IMR-90 (cell line): Measurements from ENCODE around the gene WNT8B. TPM values are rescaled to one million over a fixed set of nuclear protein-coding genes. Genes with fewer than 3 reads are reported as not detected.

ENCODE experiments used
- ATAC-seq: fragments of 200-7000 bp; cut with Tn5 transposase; 2 replicates; pipeline ENCODE4 v1.9.1; 2020; ENCODE audit warnings: low read depth, mild to moderate bottlenecking, moderate library complexity
- BruUV-seq: library from RNA; stranded (reverse); fragments of 400-500 nt; replicated peaks from 2 replicates; lab custom pipeline; 2021; lab: Mats Ljungman, UMichigan
- CTCF ChIA-PET: fragments of 300-600 bp; formaldehyde crosslinking; extraction: SDS; loops from one replicate; lab custom pipeline; 2021; ENCODE audit warnings: antibody characterized with exemption; lab: Yijun Ruan, JAX
- POLR2A ChIA-PET: fragments of 300-600 bp; sonication (Branson Sonifier 250); formaldehyde crosslinking; loops from one replicate; lab custom pipeline; 2022; ENCODE audit warnings: antibody characterized with exemption; ENCODE audit not compliant: unreplicated experiment; lab: Charles Lee
- DNase-seq: peaks from one replicate; pipeline ENCODE4 v3.0.0; 2013
- H2AFZ ChIP-seq: replicated peaks from 2 replicates; pipeline ENCODE3; 2013; ENCODE audit warnings: low read length, mild to moderate bottlenecking; ENCODE audit not compliant: poor library complexity
- H2AK5ac ChIP-seq: 2 replicates; pipeline ENCODE4 v1.6.1; 2013; ENCODE audit warnings: low read depth, low read length, inconsistent platforms
- H2AK9ac ChIP-seq: replicated peaks from 2 replicates; pipeline ENCODE3; 2013; ENCODE audit warnings: mild to moderate bottlenecking, low read depth, low read length, moderate library complexity; ENCODE audit not compliant: poor library complexity
- H2BK120ac ChIP-seq: 2 replicates; pipeline ENCODE4 v1.6.1; 2013; ENCODE audit warnings: low read depth, low read length, inconsistent platforms
- H2BK15ac ChIP-seq: 3 replicates; pipeline ENCODE4 v1.6.1; 2013; ENCODE audit warnings: low read depth, low read length, inconsistent platforms
- H2BK20ac ChIP-seq: 2 replicates; pipeline ENCODE4 v1.6.1; 2013; ENCODE audit warnings: low read depth, mild to moderate bottlenecking, inconsistent platforms, low read length, moderate library complexity
- H2BK5ac ChIP-seq: 2 replicates; pipeline ENCODE4 v1.6.1; 2013; ENCODE audit warnings: mild to moderate bottlenecking, low read depth, low read length, inconsistent platforms; ENCODE audit not compliant: poor library complexity, severe bottlenecking
- H3K14ac ChIP-seq: replicated peaks from 2 replicates; pipeline ENCODE4 v1.6.1; 2013; ENCODE audit warnings: low read depth, low read length, inconsistent platforms
- H3K18ac ChIP-seq: 2 replicates; pipeline ENCODE4 v1.6.1; 2013; ENCODE audit warnings: low read depth, low read length, control low read depth
- H3K23ac ChIP-seq: 2 replicates; pipeline ENCODE4 v1.6.1; 2013; ENCODE audit warnings: low read depth, low read length, inconsistent platforms
- H3K27ac ChIP-seq: 2 replicates; pipeline ENCODE4 v1.5.1; 2013; ENCODE audit warnings: mild to moderate bottlenecking, control low read depth, low read length; ENCODE audit not compliant: insufficient read depth
- H3K27me3 ChIP-seq: 2 replicates; pipeline ENCODE4 v1.6.1; 2013; ENCODE audit warnings: low read length; ENCODE audit not compliant: control insufficient read depth, insufficient read depth
- H3K36me3 ChIP-seq: 2 replicates; pipeline ENCODE4 v1.6.1; 2013; ENCODE audit warnings: low read length, mixed read lengths; ENCODE audit not compliant: control insufficient read depth, insufficient read depth
- H3K4ac ChIP-seq: 2 replicates; pipeline ENCODE4 v1.6.1; 2013; ENCODE audit warnings: low read depth, low read length, inconsistent platforms
- H3K4me1 ChIP-seq: 2 replicates; pipeline ENCODE4 v1.6.1; 2013; ENCODE audit warnings: low read length, mixed read lengths; ENCODE audit not compliant: control insufficient read depth, insufficient read depth
- H3K4me2 ChIP-seq: 2 replicates; pipeline ENCODE4 v1.6.1; 2013; ENCODE audit warnings: low read depth, mild to moderate bottlenecking, control low read depth, low read length, moderate library complexity
- H3K4me3 ChIP-seq: 2 replicates; pipeline ENCODE4 v1.5.1; 2013; ENCODE audit warnings: low read depth, mild to moderate bottlenecking, control low read depth, low read length, moderate library complexity; ENCODE audit not compliant: insufficient read depth
- H3K56ac ChIP-seq: 2 replicates; pipeline ENCODE4 v1.6.1; 2013; ENCODE audit warnings: low read length, inconsistent platforms; ENCODE audit not compliant: insufficient read depth; ENCODE audit errors: extremely low read depth
- H3K79me1 ChIP-seq, 2 experiments: 2 replicates each; pipeline ENCODE4 v1.6.1; 2013; ENCODE audit warnings: low read length in 2 of 2, inconsistent platforms in 1 of 2, low read depth in 1 of 2
- H3K9ac ChIP-seq: 2 replicates; pipeline ENCODE4 v1.6.1; 2013; ENCODE audit warnings: low read depth, low read length, control low read depth
- H3K9me1 ChIP-seq: 2 replicates; pipeline ENCODE4 v1.6.1; 2013; ENCODE audit warnings: low read length, inconsistent platforms; ENCODE audit not compliant: insufficient read depth
- H3K9me3 ChIP-seq: 2 replicates; pipeline ENCODE4 v1.6.1; 2013; ENCODE audit warnings: low read length; ENCODE audit not compliant: control insufficient read depth, insufficient read depth
- H4K20me1 ChIP-seq: 2 replicates; pipeline ENCODE4 v1.6.1; 2013; ENCODE audit warnings: low read length, inconsistent platforms; ENCODE audit not compliant: insufficient read depth
- H4K5ac ChIP-seq: 2 replicates; pipeline ENCODE4 v1.6.1; 2013; ENCODE audit warnings: mild to moderate bottlenecking, low read depth, low read length, control low read depth
- H4K8ac ChIP-seq, 2 experiments: 2 replicates each; pipeline ENCODE4 v1.6.1; 2013; ENCODE audit warnings: low read depth in 2 of 2, low read length in 2 of 2, control low read depth in 1 of 2, inconsistent platforms in 1 of 2
- H4K91ac ChIP-seq: 2 replicates; pipeline ENCODE4 v1.6.1; 2013; ENCODE audit warnings: low read depth, low read length, inconsistent platforms; ENCODE audit not compliant: insufficient read depth
- CTCF ChIP-seq: conservative IDR thresholded peaks from 2 replicates; pipeline ENCODE4 v1.5.1; 2012; ENCODE audit warnings: mild to moderate bottlenecking, low read depth, low read length, improper control_type of control experiment
- FOS ChIP-seq: fragments of 150-350 bp; IDR thresholded peaks from 2 replicates; pipeline ENCODE4 v1.6.1; 2016; ENCODE audit warnings: low read depth, low read length
- MXI1 ChIP-seq: IDR thresholded peaks from 2 replicates; pipeline ENCODE4 v1.6.1; 2012; ENCODE audit warnings: low read depth, mild to moderate bottlenecking, low read length, moderate library complexity, borderline replicate concordance
- NFE2L2 ChIP-seq: fragments of 150-350 bp; IDR thresholded peaks from 2 replicates; pipeline ENCODE4 v1.6.1; 2016; ENCODE audit warnings: low read depth, mild to moderate bottlenecking, low read length
- POLR2A ChIP-seq: IDR thresholded peaks from 2 replicates; pipeline ENCODE4 v1.6.1; 2012; ENCODE audit warnings: mild to moderate bottlenecking, low read depth, low read length
- RAD21 ChIP-seq: IDR thresholded peaks from 2 replicates; pipeline ENCODE4 v1.6.1; 2012; ENCODE audit warnings: low read length, improper control_type of control experiment
- WGBS, 2 experiments: methylation state at CpG; one replicate each; pipeline versions ENCODE4 v1.1.5 to v1.1.7; 2013; ENCODE audit warnings: missing lambda C conversion rate in 2 of 2; ENCODE audit not compliant: insufficient read length in 1 of 2; ENCODE audit errors: extremely low coverage in 2 of 2; 5-methylcytosine and 5-hydroxymethylcytosine counted together
- dilution Hi-C: fragments of 300-500 bp; cut with HindIII; formaldehyde crosslinking; loops from one replicate; pipeline ENCODE4 v1.14.3; 2018; ENCODE audit warnings: low sequenced_read_pairs; ENCODE audit not compliant: unreplicated experiment
- in situ Hi-C: fragments of 300-500 bp; cut with MboI; formaldehyde crosslinking; loops from 3 replicates; pipeline ENCODE4 v1.14.3; 2019; ENCODE audit warnings: low sequenced_read_pairs, inconsistent platforms, mixed read lengths
- intact Hi-C: fragments of 100-400 bp; cut with micrococcal nuclease; formaldehyde crosslinking; loops from 2 replicates; pipeline ENCODE4 v1.10.0; 2022
- polyA plus RNA-seq, 3 experiments: library from polyadenylated mRNA; depleted of rRNA; stranded (reverse); fragments of >200 nt; gene quantifications; 2 replicates each; pipeline ENCODE4 v1.2.3, GENCODE V29; 2012; ENCODE audit warnings: low replicate concordance in 1 of 3
- total RNA-seq: library from RNA; depleted of rRNA; stranded (reverse); fragments of >200 nt; gene quantifications from 2 replicates; pipeline ENCODE4 v1.2.3, GENCODE V29; 2012

WNT8B gene
- total and polyA plus RNA-seq, 2 of the 4 experiments (the other 2 are of a cell fraction), result 0.03 TPM; not detected in 1

GRCh38 chr10:100520811-100521210 lies 58.0 kb downstream of the WNT8B start (continued):
- no peak for TF ChIP-seq CTCF
- no peak for TF ChIP-seq RAD21
- TF ChIP-seq NFE2L2, result no peak
- TF ChIP-seq POLR2A, result no peak

GRCh38 chr10:100522107-100522801 lies 59.4 kb downstream of the WNT8B start:
- Histone ChIP-seq H3K27ac (no peak overlapping the region), H3K36me3 (peaks cover 25% of the 10 kb centered on the region), H3K56ac (no peak overlapping the region), H2BK120ac (no peak overlapping the region), H3K4me1 (peaks cover 5% of the 10 kb centered on the region; the same call in 1 of the 2 replicates), H3K23ac (no peak overlapping the region), H3K18ac (no peak overlapping the region), H2BK20ac (no peak overlapping the region), H3K9me3 (no peaks in the 10 kb centered on the region), H3K4me3 (no peak overlapping the region), H2AK5ac (no peak overlapping the region), H3K4ac (no peak overlapping the region), H4K20me1 (no peaks in the 10 kb centered on the region), H4K91ac (no peak overlapping the region), H2BK5ac (no peak overlapping the region), H3K27me3 (no peaks in the 10 kb centered on the region), H3K9me1 (0 out of 2 replicates have a peak, but pooled peaks cover 7% of the 10 kb centered on the region), H2AFZ (no peak overlapping the region), H3K79me1 (peaks cover 6 to 17% of the 10 kb centered on the region in 2 experiments), H3K9ac (no peak overlapping the region), H2BK15ac (no peak overlapping the region), H4K8ac (no peak overlapping the region), H4K5ac (no peak overlapping the region), H3K4me2 (no peak overlapping the region), H2AK9ac (no peak overlapping the region), H3K14ac (no peak overlapping the region)
- BruUV-seq, result no TSS peak
- ATAC-seq (no peak), DNase-seq (peak; percentile 55)
- ChIA-PET CTCF (interaction anchor here (1.0 to 1.1 kb wide), 2 partner anchors 14 to 356 kb away, joined by 4 to 5 read pairs; partner anchors contain the start of gene HIF1AN), POLR2A (no interaction called here)
- no CpG with 5 or more reads among the region's 5 CpGs for WGBS, 2 experiments
- dilution Hi-C loops (no loop called here), in situ Hi-C loops (no loop called here), intact Hi-C loops (no loop called here)
- peak; percentile 85 for TF ChIP-seq FOS
- TF ChIP-seq MXI1, result no peak
